ENCODE measurements around the gene ME3.

Gene ME3

GRCh38 chr11:86490582-86490981 is 181.8 kb downstream of the ME3 start:
- Mint-ChIP-seq H3K4me1 (ENCODE audit: low read depth) (no peaks in the 10 kb centered on the region), H3K9me3 (ENCODE audit: low read depth) (no peaks in the 10 kb centered on the region), H3K27ac (no peak overlapping the region), H3K4me3 (no peak overlapping the region), H3K36me3 (no peaks in the 10 kb centered on the region), H3K27me3 (no peaks in the 10 kb centered on the region)

GRCh38 chr11:86489442-86489841 is 183.0 kb downstream of the ME3 start:
- Mint-ChIP-seq H3K9me3 (ENCODE audit: low read depth) (no peaks in the 10 kb centered on the region), H3K27ac (no peak overlapping the region), H3K4me3 (no peak overlapping the region), H3K27me3 (no peaks in the 10 kb centered on the region), H3K4me1 (ENCODE audit: low read depth) (no peaks in the 10 kb centered on the region), H3K36me3 (no peaks in the 10 kb centered on the region)

GRCh38 chr11:86488553-86488952 is 183.9 kb downstream of the ME3 start:
- H3K4me1 Mint-ChIP-seq (ENCODE audit: low read depth), result no peaks in the 10 kb centered on the region
- H3K9me3 Mint-ChIP-seq (ENCODE audit: low read depth), result no peaks in the 10 kb centered on the region
- H3K27ac Mint-ChIP-seq, result no peak overlapping the region
- no peak overlapping the region for H3K4me3 Mint-ChIP-seq
- no peaks in the 10 kb centered on the region for H3K27me3 Mint-ChIP-seq
- no peaks in the 10 kb centered on the region for H3K36me3 Mint-ChIP-seq

GRCh38 chr11:86487671-86488070 is 184.7 kb downstream of the ME3 start:
- Mint-ChIP-seq H3K36me3 (no peaks in the 10 kb centered on the region), H3K27ac (no peak overlapping the region), H3K4me3 (no peak overlapping the region), H3K9me3 (ENCODE audit: low read depth) (no peaks in the 10 kb centered on the region), H3K27me3 (no peaks in the 10 kb centered on the region), H3K4me1 (ENCODE audit: low read depth) (no peaks in the 10 kb centered on the region)

GRCh38 chr11:86486261-86487030 is 186.0 kb downstream of the ME3 start:
- H3K36me3 Mint-ChIP-seq, result no peaks in the 10 kb centered on the region
- H3K4me1 Mint-ChIP-seq (ENCODE audit: low read depth), result no peaks in the 10 kb centered on the region
- no peak overlapping the region for H3K4me3 Mint-ChIP-seq
- no peaks in the 10 kb centered on the region for H3K27me3 Mint-ChIP-seq
- H3K27ac Mint-ChIP-seq, result no peak overlapping the region
- H3K9me3 Mint-ChIP-seq (ENCODE audit: low read depth), result no peaks in the 10 kb centered on the region

GRCh38 chr11:86484795-86485166 is 187.6 kb downstream of the ME3 start:
- no peaks in the 10 kb centered on the region for H3K27me3 Mint-ChIP-seq
- H3K4me1 Mint-ChIP-seq (ENCODE audit: low read depth), result no peaks in the 10 kb centered on the region
- no peak overlapping the region for H3K4me3 Mint-ChIP-seq
- no peaks in the 10 kb centered on the region for H3K36me3 Mint-ChIP-seq
- no peaks in the 10 kb centered on the region for H3K9me3 Mint-ChIP-seq (ENCODE audit: low read depth)
- no peak overlapping the region for H3K27ac Mint-ChIP-seq

- Mint-ChIP-seq H3K4me3 (no peak overlapping the region), H3K27ac (no peak overlapping the region), H3K9me3 (ENCODE audit: low read depth) (no peaks in the 10 kb centered on the region), H3K4me1 (ENCODE audit: low read depth) (no peaks in the 10 kb centered on the region), H3K27me3 (no peaks in the 10 kb centered on the region), H3K36me3 (no peaks in the 10 kb centered on the region)
These were observed 188.2 kb downstream of the ME3 start for GRCh38 chr11:86483940-86484794.

- Mint-ChIP-seq H3K27ac (no peak overlapping the region), H3K27me3 (no peaks in the 10 kb centered on the region), H3K4me3 (no peak overlapping the region), H3K4me1 (ENCODE audit: low read depth) (no peaks in the 10 kb centered on the region), H3K36me3 (no peaks in the 10 kb centered on the region), H3K9me3 (ENCODE audit: low read depth) (no peaks in the 10 kb centered on the region)
These were observed 188.8 kb downstream of the ME3 start for GRCh38 chr11:86483610-86483939.

GRCh38 chr11:86482692-86483091 is 189.7 kb downstream of the ME3 start:
- no peaks in the 10 kb centered on the region for H3K27me3 Mint-ChIP-seq

GRCh38 chr11:86481399-86481798 is 191.0 kb downstream of the ME3 start:
- Mint-ChIP-seq H3K36me3 (no peaks in the 10 kb centered on the region), H3K4me1 (ENCODE audit: low read depth) (no peaks in the 10 kb centered on the region), H3K4me3 (no peak overlapping the region), H3K27ac (no peak overlapping the region), H3K27me3 (no peaks in the 10 kb centered on the region), H3K9me3 (ENCODE audit: low read depth) (no peaks in the 10 kb centered on the region)

More at GRCh38 chr11:86482692-86483091, 189.7 kb downstream of the ME3 start:
- H3K9me3 Mint-ChIP-seq (ENCODE audit: low read depth), result no peaks in the 10 kb centered on the region
- no peaks in the 10 kb centered on the region for H3K36me3 Mint-ChIP-seq
- no peak overlapping the region for H3K27ac Mint-ChIP-seq
- no peak overlapping the region for H3K4me3 Mint-ChIP-seq
- H3K4me1 Mint-ChIP-seq (ENCODE audit: low read depth), result no peaks in the 10 kb centered on the region

GRCh38 chr11:86478348-86478747 is 194.1 kb downstream of the ME3 start:
- Mint-ChIP-seq H3K4me3 (no peak overlapping the region), H3K27me3 (no peaks in the 10 kb centered on the region), H3K36me3 (no peaks in the 10 kb centered on the region), H3K9me3 (ENCODE audit: low read depth) (no peaks in the 10 kb centered on the region), H3K27ac (no peak overlapping the region), H3K4me1 (ENCODE audit: low read depth) (no peaks in the 10 kb centered on the region)

- Mint-ChIP-seq H3K36me3 (no peaks in the 10 kb centered on the region), H3K27ac (no peak overlapping the region)
These were observed 194.8 kb downstream of the ME3 start for GRCh38 chr11:86477495-86478155.

GRCh38 chr11:86476109-86476861 is 196.1 kb downstream of the ME3 start:
- Mint-ChIP-seq H3K4me1 (ENCODE audit: low read depth) (no peaks in the 10 kb centered on the region), H3K27ac (no peak overlapping the region), H3K36me3 (no peaks in the 10 kb centered on the region), H3K9me3 (ENCODE audit: low read depth) (no peaks in the 10 kb centered on the region), H3K4me3 (no peak overlapping the region), H3K27me3 (no peaks in the 10 kb centered on the region)

More at GRCh38 chr11:86477495-86478155, 194.8 kb downstream of the ME3 start:
- Mint-ChIP-seq H3K4me3 (no peak overlapping the region), H3K27me3 (no peaks in the 10 kb centered on the region), H3K9me3 (ENCODE audit: low read depth) (no peaks in the 10 kb centered on the region), H3K4me1 (ENCODE audit: low read depth) (no peaks in the 10 kb centered on the region)

GRCh38 chr11:86475027-86475426 is 197.4 kb downstream of the ME3 start:
- Mint-ChIP-seq H3K36me3 (no peaks in the 10 kb centered on the region), H3K27ac (no peak overlapping the region), H3K4me3 (no peak overlapping the region), H3K27me3 (no peaks in the 10 kb centered on the region), H3K9me3 (ENCODE audit: low read depth) (no peaks in the 10 kb centered on the region), H3K4me1 (ENCODE audit: low read depth) (no peaks in the 10 kb centered on the region)

All from activated naive CD8-positive, alpha-beta T cell (primary cell).